SH-SY5Y (cell line): ENCODE results near the gene BCKDHA.

Experiments
- GATA2 ChIP-seq: IDR thresholded peaks from 2 replicates; pipeline ENCODE4 v1.6.1; 2011; ENCODE audit warnings: mild to moderate bottlenecking, low read depth, low read length
- GATA3 ChIP-seq: IDR thresholded peaks from 2 replicates; pipeline ENCODE4 v1.6.1; 2011; ENCODE audit warnings: low read depth, mild to moderate bottlenecking, low read length, moderate library complexity

DNA sequence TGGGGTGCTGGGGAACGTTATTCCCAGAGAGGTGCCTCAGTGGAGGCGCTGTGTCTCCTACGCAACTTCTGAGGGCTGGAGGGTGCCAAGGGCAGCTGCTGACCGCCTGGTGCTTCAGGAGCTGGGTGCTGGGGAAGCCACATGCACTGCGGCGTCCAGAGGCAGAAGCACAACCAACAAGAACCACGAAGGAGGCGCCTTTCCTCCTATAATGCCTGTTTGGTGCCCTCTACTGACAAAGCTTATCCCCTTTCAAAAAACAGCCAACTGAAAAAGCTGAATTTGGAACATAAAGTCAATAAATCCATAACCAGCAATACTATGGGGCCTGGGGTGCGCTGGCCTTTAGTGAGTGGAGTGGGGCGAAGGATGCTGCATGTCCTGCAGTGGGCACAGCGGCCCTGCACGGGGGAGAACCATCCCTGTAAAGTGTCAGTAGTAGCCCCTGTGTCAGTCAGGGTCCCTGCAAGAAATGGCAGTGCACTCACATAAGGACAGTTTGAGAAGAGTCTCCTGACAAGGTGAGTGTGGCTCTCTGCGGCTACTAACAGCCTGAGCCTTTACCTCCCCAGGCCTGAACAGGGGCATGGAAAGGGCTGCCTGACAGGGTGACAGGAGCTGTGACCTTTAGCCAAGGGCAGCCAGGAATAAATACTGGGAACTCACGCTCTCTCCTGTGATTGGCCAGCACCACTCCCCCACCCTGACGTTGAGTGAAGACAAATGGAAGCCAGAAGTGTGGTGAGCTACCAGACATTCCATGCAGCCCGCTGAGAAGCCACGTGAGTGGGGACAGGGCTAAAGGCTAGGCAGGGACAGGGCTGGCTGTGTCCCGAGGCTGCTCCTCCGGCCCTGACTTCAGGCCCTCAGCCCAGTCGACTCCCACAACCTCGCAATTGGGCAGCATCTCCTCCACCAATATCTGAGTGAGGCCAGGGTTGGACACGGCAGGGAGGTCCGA, 34.1 kb downstream of the BCKDHA start:
- no peak for TF ChIP-seq GATA2
- TF ChIP-seq GATA3, result no peak
